GM19193 (cell line): ENCODE data around the gene ABCG4.

Experiments
- POLR2A ChIP-seq: IDR thresholded peaks from 4 replicates; pipeline ENCODE4 v1.6.1; 2011; ENCODE audit not compliant: insufficient read depth, insufficient read length; ENCODE audit errors: extremely low read depth

ABCG4 gene

GRCh38 chr11:119111361-119111925, 37.4 kb upstream of the ABCG4 start:
- no peak for TF ChIP-seq POLR2A

GRCh38 chr11:119112314-119113020, 36.4 kb upstream of the ABCG4 start:
- no peak for TF ChIP-seq POLR2A

GRCh38 chr11:119113716-119114115, 35.1 kb upstream of the ABCG4 start:
- TF ChIP-seq POLR2A: no peak

GRCh38 chr11:119114351-119114750, 34.5 kb upstream of the ABCG4 start:
- no peak for TF ChIP-seq POLR2A

- TF ChIP-seq POLR2A: no peak
Observed at GRCh38 chr11:119115484-119116234, 33.2 kb upstream of the ABCG4 start.

- TF ChIP-seq POLR2A: no peak
Observed at GRCh38 chr11:119116235-119116594, 32.6 kb upstream of the ABCG4 start.

- TF ChIP-seq POLR2A: no peak
Observed at GRCh38 chr11:119116601-119117000, 32.3 kb upstream of the ABCG4 start.

- no peak for TF ChIP-seq POLR2A
Observed at GRCh38 chr11:119117004-119117706, 31.7 kb upstream of the ABCG4 start.

GRCh38 chr11:119118227-119118626, 30.6 kb upstream of the ABCG4 start:
- no peak for TF ChIP-seq POLR2A

GRCh38 chr11:119118946-119119345, 29.9 kb upstream of the ABCG4 start:
- no peak for TF ChIP-seq POLR2A

- TF ChIP-seq POLR2A: no peak
Observed at GRCh38 chr11:119120639-119121007, 28.2 kb upstream of the ABCG4 start.

GRCh38 chr11:119121008-119121810, 27.6 kb upstream of the ABCG4 start, which contains the start of gene HINFP:
Gene HINFP, plus strand, starts transcription at chr11:119121580. Its CDS starts 5,365 bp downstream, at chr11:119126945.
- peak; percentile 75 for TF ChIP-seq POLR2A

- TF ChIP-seq POLR2A: no peak
Observed at GRCh38 chr11:119121811-119122124, 27.1 kb upstream of the ABCG4 start.

- TF ChIP-seq POLR2A: no peak
Observed at GRCh38 chr11:119125821-119126220, 23.0 kb upstream of the ABCG4 start.
